Measurements from ENCODE around the gene PTGDS.

The PTGDS gene

DNA sequence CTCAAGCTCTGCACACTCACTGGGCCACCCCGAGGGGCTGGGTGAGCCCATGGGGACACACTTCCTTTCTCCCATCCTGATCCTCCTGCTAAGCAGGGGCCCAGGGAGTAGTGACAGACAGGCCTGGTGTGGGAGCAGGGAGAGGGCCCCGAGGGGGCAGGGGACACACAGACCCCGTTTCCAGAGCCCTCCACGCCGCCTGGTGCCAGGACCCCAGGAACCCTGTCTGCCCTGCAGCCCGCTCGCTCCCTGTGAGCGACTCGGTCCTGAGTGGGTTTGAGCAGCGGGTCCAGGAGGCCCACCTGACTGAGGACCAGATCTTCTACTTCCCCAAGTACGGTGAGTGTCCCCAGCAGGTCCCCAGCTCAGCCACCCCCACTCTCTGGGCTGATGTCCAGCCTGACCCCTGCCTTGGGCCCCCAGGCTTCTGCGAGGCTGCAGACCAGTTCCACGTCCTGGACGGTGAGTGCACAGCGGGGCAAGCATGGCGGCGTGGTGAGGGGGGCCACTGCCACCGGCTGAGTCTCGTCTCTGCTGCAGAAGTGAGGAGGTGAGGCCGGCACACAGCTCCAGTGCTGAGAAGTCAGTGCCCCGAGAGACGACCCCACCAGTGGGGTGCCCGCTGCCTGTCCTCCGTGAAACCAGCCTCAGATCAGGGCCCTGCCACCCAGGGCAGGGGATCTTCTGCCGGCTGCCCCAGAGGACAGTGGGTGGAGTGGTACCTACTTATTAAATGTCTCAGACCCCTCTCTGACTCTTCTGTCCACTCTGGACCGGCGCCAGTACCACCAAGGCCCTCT lies 30.9 kb upstream of the PTGDS start:
- DNase-seq, result no peak

DNA sequence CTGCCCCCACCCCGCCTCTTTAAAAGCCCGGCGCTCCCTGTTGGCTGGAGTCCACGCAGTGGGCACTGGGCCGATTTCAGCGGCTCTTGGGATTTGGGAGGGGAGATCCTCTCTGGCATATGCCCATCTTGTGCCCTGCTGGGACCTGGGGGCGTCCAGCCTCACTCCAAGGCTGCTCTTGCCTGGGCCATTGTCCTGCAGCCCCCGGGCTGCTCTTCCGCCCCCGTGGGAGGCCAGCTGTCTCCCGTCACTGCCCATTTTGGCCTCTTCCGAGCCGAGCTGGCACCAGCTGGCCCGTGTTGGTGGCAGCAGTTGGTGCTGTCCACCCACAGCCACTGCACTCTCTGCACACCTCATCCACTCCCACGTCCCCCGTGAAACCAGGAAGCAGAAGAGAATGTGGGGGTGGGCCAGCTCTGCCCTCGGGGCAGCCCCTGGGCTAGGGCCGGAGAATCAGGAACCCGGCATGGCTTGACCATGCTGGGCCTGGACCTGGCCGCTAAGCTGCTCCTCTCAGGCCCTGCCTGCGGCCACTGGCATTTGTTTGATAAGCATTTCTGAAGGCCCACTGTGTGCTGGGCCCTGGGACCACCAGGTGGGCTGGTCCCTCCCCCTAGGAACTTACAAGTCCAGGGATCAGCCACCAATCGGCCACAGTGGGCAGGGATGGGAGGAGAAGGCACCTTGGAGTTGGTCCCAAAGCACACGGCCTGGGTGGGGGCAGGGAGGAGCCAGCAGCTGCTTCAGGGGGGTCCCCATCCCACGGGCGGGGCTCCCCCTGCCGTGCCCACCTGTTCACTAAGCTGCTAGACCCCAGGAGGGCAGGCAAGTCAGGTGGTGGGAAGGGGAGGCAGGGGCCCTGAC lies 30.0 kb upstream of the PTGDS start:
- DNase-seq, result no peak

DNA sequence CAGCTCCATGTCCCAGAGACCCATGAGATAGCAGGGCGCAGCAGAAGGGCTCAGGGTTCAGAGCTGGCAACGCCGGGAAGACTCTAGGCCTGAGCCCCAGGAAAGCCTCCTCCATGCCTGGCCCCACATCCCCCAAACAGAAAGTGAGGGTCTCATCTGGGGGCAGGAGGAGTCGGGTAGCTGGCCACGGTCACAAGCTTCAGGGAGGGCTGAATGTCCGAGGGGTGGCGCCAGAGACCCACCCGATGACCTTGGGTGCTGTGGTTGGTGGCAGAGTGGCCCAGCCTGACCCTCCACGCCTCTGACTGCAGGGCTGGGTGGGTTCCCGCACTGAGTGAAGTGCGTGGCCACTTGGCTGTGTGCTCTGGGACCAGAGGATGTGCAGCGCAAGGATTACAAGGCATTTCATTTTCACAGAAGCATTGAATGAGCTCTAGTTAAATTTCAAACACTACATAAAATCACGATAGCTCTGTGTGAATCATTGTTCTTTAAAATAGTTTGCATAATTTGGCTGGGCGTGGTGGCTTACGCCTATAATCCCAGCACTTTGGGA lies 29.3 kb upstream of the PTGDS start:
- peak; percentile 10 for DNase-seq

DNA sequence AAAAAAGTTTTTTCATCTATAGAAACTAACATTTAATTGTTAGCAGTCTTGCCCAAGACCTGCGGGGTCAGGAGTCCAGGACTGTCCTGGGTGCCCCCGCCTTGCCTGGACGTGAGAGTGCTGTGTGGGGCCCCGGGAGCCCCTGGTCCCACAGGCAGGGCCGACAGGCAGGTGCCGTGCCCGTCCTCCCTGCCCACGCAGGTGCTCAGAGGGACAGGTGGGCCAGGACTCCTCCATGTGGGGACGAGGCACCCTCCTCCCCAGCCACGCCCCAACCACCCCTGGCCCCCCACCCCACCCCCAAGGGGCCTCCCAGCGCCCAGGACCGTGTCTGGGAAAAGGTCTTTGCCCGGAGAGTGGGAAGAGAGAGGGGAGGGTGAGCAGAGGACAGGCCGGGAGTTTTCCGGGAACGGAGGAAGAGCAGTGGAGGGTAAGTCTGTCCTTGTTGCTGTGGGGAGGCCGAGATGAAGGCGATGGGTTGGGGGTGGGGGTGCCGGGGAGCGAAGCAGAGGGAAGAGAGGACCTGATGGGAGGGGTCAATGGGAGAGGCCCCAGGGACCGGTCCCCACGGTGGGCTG lies 28.0 kb upstream of the PTGDS start:
- no peak for DNase-seq

DNA sequence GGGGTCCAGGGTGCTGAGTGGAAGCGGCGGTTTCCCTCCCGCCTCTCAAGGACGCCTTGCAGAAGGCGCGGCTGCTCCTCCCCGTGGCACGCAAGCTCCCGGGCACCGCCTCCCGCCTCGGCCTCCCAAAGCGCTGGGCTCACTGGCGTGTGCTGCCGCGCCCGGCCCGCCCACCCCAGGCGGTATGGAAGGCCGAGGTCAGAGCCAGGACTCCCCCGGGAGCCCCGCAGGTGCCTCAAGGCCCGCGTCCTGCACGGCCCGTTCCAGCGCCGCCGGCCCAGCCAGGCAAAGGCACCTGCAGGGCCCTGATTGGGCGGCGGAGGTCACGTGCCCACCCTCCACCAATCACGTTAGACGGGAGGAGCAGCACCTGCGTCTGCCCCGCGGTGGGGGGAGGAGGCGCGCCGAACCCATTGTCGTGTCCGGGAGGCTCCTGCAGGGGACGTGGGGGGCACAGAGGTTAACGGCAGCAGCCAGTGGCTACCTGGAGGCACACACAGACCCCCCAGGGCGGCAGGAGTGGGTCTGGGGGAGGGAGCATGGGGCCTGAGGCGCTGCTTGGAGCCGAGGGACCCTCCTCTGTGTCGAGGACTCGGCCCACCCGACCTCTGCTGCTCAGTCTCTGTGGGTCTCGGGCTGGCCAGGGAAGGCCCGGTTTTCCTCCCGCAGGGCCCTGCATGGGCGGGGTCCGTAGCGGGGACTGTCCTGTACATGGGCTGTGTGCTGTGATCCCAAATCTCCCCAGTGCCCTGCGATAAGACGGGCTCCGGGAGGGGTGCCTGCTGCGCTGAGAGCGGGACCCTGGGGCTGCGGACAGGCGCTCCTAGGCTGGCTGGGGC lies 27.3 kb upstream of the PTGDS start:
- DNase-seq, result peak; percentile 70

DNA sequence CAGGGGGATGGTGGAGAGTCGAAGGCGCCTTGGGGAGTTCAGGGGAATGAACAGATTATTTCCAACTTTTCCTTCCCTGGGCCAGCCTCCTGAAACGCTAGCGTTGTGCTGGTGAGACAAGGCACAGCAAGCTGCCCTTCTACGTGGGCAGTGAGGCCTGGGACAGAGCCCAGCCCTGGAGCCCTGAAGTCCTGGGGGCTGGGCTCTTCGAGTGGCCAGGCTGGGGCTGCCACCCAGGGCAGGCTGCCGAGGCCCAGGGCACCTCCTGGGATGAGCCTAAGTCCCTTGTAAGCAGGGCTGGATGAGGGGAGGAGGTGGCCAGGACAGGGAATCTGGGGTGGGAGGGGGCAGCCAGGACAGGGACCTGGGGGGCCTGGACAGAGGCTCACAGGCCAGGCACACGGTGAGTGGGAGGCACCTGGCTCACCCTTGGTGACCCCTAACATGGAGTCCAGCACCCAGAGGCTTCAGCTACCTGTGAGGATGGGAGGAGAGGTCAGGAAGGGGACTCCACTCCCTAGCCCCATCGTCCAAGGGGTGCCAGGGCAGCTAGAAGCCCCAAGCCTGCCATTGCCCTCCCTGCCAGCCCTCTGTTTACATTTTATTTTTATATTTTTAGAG lies 26.5 kb upstream of the PTGDS start:
- no peak for DNase-seq

DNA sequence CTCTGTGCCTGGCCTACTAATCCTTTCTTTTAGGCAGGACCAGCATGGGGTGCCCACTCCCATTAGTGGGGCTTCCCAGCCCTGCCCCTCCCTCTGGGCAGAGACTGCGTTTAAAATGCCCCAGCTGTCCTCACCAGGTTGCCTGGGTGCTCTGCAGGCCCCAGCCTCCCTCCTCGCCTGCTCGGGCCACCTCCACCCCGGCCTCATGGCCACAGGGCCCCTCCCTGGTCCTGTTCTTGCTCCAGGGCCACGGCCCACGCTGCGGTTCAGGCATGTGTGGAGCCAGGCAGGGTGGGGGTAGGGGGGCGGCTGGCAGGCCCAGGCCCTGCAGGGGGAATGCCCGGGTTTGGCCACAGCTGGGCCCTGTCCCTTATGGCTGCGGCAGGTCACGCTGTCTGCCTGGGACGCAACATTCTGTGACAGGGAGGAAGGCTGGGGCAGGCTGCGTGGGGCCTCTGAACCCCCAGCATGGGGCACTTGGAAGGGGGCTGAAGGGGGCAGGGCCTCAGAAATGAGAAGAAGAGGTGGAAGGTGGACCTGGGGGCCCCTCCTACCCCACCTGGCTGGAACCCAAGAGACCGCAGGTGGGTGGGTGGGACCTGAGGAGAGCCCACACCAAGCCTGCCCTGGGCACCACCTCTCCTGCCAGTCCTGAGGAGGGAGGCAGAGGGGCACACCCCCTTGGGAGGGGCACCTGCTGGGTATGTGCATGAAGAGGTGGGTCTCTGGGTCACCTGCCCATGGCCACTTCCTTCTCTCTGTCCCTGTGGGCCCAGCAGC lies 25.6 kb upstream of the PTGDS start, which contains the start of gene LCN12:
Gene LCN12, plus strand, starts transcription at position 733 of the 780 bp plus-strand sequence. CDS start 55 bp downstream, outside the sequence.
- no peak for DNase-seq

DNA sequence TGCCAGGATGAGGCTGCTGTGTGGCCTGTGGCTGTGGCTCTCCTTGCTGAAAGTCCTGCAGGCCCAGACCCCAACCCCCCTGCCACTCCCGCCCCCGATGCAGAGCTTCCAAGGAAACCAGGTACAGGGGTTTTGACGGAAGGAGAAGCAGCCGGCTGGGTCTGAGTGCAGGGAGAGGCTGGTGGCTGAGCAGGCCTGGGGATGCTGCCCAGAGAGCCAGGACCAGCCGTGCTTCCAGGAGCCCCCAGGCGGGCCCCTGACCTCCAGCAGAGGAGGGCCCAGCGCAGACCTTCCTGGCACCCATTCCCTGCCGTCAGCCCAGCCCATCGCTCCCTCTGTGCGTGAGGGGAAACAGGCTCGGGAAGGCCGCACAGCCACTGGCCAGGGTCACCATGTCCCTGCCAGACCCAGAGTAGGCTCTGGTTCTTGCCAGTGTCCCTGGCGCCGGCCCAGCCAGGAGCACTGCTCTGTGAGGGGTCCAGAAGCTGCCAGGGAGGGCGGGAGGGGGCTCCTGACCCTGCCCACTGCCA lies 24.9 kb upstream of the PTGDS start:
- DNase-seq, result no peak

DNA sequence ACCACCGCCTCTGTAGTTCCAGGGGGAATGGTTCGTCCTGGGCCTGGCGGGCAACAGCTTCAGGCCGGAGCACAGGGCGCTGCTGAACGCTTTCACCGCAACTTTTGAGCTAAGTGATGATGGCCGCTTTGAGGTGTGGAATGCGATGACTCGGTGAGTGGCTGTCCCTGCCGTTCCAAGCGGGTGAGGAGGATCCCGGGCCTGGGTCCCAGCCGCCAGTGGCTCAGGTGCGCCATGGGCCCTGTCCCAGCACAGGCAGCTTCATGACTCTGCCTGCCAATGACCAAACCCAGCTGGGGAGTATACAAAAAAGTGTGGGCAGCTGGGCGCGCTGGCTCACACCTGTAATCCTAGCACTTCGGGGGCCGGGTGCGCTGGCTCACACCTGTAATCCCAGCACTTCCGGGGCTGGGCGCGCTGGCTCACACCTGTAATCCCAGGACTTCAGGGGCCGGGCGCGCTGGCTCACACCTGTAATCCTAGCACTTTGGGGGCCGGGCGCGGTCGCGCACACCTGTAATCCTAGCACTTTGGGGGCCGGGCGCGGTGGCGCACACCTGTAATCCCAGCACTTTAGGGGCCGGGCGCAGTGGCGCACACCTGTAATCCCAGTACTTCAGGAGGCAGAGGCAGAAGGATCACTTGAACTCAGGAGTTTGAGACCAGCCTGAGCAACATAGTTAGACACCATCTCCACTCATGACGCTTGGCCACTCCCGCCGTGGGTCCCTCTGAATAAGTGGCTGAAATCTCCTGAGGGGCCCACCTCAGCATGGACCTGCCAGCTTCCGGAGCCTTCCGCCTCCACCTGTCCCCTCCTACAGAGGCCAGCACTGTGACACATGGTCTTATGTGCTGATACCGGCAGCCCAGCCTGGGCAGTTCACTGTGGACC lies 24.2 kb upstream of the PTGDS start:
- DNase-seq, result no peak

DNA sequence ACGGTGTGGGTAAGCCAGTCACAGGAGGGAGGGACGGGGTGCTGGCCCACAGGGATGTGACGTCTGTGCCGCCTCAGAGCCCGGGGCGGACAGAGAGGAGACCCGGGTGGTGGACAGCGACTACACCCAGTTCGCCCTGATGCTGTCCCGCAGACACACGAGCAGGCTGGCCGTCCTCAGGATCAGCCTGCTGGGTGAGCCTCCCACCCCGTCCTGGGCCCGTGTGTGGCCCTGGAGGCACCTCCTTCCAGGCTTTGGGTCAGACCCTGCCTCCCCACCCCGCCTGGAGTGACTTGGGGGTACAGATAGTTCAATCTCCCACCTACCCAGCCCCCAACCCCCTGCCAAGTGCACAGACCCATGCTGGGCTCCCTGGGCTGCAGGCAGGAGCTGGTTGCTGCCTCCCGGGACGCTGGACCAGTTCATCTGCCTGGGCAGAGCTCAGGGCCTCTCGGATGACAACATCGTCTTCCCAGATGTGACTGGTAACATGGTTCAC lies 23.5 kb upstream of the PTGDS start:
- DNase-seq, result no peak

DNA sequence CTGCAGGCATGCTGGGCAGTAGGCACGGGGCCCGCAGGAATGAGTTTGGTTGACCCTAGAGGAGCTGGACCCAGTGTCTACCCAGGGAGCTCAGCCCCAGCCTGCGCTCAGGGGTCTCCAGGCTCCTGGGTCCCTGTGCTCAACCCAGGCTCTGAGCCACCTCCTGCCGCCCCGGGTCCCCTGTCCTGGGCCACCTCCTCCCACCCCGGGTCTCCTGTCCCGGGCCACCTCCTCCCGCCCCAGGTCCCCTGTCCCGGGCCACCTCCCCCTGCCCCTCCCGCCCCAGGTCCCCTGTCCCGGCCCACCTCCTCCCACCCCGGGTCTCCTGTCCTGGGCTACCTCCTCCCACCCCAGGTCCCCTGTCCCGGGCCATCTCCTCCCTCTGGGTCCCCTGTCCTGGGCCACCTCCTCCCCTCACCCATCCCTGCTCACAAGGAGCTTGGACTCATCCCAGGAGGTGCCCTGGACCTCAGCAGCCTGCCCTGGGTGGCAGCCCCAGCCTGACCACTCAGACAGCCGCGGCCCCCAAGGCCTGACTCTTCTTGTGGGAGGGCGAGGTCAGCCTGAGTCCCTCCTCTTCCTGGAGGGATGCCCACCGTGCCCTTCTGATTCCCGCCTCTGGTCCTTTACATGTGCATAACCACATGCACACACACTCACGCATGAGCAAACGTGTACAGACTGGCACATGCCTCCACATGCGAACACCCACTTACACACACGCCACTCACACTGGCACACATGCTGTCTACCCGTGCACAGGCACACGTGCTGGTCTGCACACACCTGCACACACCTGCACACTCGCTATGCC lies 22.8 kb upstream of the PTGDS start:
- no peak for DNase-seq

DNA sequence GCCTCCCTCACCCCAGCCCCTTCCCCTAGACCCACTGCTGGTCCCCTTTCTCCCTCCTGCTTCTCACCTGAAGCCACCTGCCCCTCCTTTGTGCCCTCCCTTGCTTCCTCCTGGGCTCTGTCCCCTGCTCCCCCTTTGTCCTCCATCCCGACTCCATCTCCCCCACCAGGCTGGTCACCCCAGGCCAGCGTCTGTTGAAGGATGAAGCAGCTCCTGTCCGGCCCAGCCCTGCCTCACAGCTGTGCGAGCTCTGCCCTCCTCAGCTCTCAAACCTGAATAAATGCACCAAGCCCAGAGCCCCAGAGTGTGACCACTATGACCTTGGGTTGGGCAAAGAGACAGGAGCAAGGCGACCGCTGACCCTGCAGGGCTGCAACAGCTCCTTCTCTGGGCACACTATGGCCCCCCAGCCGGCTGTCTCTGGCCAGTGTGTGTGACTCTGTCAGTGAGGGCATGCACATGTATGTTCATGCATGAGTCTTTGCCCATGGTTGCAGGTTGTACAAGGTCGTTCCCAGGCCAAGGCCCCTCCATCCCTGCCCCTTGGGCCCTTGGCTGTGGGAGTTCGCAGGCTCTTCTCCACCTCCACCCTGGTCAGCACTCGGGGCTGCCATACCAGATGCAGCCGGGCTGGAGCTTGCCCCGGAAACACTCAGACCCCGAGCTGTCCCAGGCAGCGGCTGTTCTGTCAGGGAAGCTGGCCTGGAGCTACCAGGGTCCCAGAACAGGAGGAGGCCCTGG lies 21.9 kb upstream of the PTGDS start:
- DNase-seq, result no peak

DNA sequence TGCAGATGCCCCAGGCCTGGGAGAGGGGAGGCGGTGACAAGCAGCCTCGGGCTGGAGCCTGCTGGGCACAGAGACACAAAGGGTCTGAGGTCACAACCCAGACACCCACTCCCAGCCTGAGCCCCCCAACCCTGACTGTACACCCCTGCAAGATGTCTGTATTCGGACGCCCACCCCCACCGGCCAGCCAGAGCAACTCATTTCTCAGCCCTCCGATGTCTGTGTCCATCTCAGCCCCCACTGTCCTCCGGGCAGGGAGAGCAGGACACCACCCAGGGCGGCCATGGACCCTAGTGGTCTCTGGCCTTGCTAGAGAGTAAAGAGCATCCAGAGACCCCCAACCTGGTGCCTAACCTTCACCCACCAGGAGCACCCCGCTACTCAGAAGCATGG lies 21.4 kb upstream of the PTGDS start:
- DNase-seq, result no peak

DNA sequence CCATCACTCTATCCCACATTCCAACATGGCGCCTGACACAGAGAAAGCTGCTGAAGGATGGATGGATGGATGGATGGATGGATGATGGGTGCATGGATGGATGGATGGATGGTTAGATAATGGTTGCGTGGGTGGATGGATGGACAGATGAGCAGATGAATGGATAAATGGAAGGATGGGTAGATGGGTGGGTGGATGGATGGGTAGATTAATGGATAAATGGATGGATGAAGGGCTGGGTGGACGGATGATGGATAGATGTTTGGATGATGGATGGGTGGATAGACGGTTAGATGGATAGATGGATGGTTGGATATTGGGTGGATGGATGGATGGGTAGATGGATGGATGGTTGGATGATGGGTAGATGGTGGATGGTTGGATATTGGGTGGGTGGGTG lies 20.7 kb upstream of the PTGDS start:
- DNase-seq, result no peak

DNA sequence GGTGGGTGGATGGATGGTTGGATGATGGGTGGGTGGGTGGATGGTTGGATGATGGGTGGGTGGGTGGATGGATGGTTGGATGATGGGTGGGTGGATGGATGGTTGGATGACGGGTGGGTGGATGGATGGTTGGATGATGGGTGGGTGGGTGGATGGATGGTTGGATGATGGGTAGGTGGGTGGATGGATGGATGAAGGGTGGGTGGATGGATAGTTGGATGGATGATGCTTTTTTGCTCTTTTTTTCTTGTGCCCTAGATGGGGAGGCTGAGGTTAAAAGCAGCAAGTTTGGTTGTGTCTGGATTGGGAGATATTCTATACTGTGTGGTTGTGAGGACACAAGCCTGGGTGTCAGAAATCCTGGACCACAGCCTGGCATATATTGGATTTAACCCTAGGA lies 19.8 kb upstream of the PTGDS start:
- no peak for DNase-seq

DNA sequence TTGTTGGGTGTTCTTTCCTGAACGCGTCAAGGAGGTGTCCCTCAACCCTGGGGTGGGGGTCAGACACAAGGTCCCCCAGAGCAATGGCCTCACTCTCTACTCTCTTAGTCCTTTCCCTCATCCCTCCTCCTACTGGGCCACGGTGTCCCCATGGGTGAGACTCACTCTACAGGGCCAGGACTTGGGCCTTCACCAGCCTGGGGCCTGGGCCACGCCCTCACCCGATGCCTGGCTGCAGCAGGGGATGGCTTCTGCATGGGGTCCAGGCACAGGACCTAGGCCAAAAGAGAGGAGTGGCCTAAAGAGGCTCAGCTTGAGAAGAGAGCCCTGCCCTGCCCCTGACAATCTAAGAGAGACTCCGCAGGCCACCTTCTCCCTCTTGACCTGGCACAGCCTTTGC lies 19.4 kb upstream of the PTGDS start:
- DNase-seq, result no peak

DNA sequence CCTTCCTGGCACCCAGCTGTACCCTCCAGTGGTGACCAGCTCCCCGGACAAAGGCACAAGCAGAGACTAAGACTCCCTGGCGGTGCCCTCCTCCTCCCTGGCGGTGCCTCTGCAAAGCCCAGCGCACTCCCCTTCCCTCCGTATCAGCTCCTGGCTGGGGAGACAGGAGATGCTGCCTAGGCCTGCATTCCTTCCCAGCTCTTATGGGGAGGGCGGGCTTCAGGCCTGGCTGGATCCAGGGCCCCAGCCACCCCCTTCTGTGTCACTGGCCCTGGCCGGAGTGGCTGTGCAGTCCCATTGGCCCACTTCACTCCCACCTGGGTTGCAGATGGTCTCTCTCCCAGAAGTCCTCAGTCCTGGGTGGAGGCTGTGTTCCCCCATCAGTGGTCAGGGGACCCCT lies 18.8 kb upstream of the PTGDS start:
- no peak for DNase-seq
